Prostate gland (tissue), 2 donors: ENCODE measurements around the gene MLANA.

Experiments
- CTCF ChIP-seq, 4 experiments: fragments of 200-600 bp in 2 of 4; fragments of 450-650 bp in 2 of 4; sonication (generic) in 2 of 4; IDR thresholded peaks; 1 replicate in 3 of 4; 2 replicates in 1 of 4; pipeline ENCODE4 v1.5.1; 2016 to 2019; ENCODE audit warnings: antibody characterized with exemption in 4 of 4, mild to moderate bottlenecking in 2 of 4, moderate library complexity in 2 of 4
- POLR2A ChIP-seq: fragments of 450-650 bp; IDR thresholded peaks from one replicate; pipeline ENCODE4 v1.6.1; 2016; ENCODE audit warnings: antibody characterized with exemption, mild to moderate bottlenecking

GRCh38 chr9:5841771-5842573, 48.7 kb upstream of the MLANA start:
- no peak for TF ChIP-seq CTCF (IDR thresholded peaks at IDR 0.05)
- TF ChIP-seq POLR2A: no peak
